GM19099 (cell line): Measurements from ENCODE around the gene POLG.

ENCODE experiments used
- POLR2A ChIP-seq: IDR thresholded peaks from 3 replicates; pipeline ENCODE4 v1.6.1; 2011; ENCODE audit warnings: low read depth; ENCODE audit not compliant: insufficient read length; ENCODE audit errors: extremely low read depth

POLG gene

GRCh38 chr15:89346516-89347231, 12.1 kb upstream of the POLG start:
- no peak for TF ChIP-seq POLR2A

- no peak for TF ChIP-seq POLR2A
Observed at GRCh38 chr15:89345248-89345647, 10.6 kb upstream of the POLG start.

- no peak for TF ChIP-seq POLR2A
Observed at GRCh38 chr15:89342840-89343239, 8.2 kb upstream of the POLG start.

GRCh38 chr15:89341316-89342005, 6.8 kb upstream of the POLG start:
- no peak for TF ChIP-seq POLR2A

- TF ChIP-seq POLR2A = no peak
Observed at GRCh38 chr15:89340573-89340972, 5.9 kb upstream of the POLG start.

- no peak for TF ChIP-seq POLR2A
Observed at GRCh38 chr15:89338036-89338435, 3.4 kb upstream of the POLG start.

- no peak for TF ChIP-seq POLR2A
Observed at GRCh38 chr15:89335298-89336041, 846 bp upstream of the POLG start.

- TF ChIP-seq POLR2A = no peak
Observed at GRCh38 chr15:89333959-89334509, 590 bp downstream of the POLG start.

- no peak for TF ChIP-seq POLR2A
Observed at GRCh38 chr15:89333011-89333860, 1.4 kb downstream of the POLG start.

- no peak for TF ChIP-seq POLR2A
Observed at GRCh38 chr15:89332446-89332845, 2.2 kb downstream of the POLG start.

- no peak for TF ChIP-seq POLR2A
Observed at GRCh38 chr15:89330881-89331595, 3.6 kb downstream of the POLG start.

GRCh38 chr15:89330119-89330518, 4.5 kb downstream of the POLG start:
- no peak for TF ChIP-seq POLR2A

GRCh38 chr15:89329329-89330084, 5.1 kb downstream of the POLG start:
- TF ChIP-seq POLR2A = no peak
